Frontal cortex (tissue), 4 donors: ENCODE measurements around the gene RARB. TPM values are rescaled to one million over a fixed set of nuclear protein-coding genes. Genes with fewer than 3 reads are reported as not detected.

ENCODE experiments used
- DNase-seq, 2 donors: peaks; one replicate each; pipeline ENCODE4 v3.0.0; 2012; ENCODE audit warnings: low spot score in 2 of 2
- FAIRE-seq: peaks from 2 replicates; lab custom pipeline; 2012; peaks lifted over from hg19 to GRCh38; lab: Jason Lieb, UNC
- total RNA-seq: library from RNA; depleted of rRNA; stranded (reverse); fragments of >200 nt; gene quantifications from one replicate; pipeline ENCODE4 v1.2.3, GENCODE V29; 2014
- donor health status: control.
- donor health status: control.
- donor health status: control.

RARB gene
- total RNA-seq, 1 donor from 2014 or later, result 28.5 TPM

- FAIRE-seq, result no peak
- DNase-seq, result no peak
Observed at GRCh38 chr3:25444273-25444672, 16.2 kb downstream of the RARB start.

GRCh38 chr3:25445731-25446130, 17.7 kb downstream of the RARB start:
- DNase-seq, result no peak
- FAIRE-seq, result no peak

- FAIRE-seq (no peak), DNase-seq (no peak)
Observed at GRCh38 chr3:25447285-25447684, 19.2 kb downstream of the RARB start.

GRCh38 chr3:25447925-25448324, 19.9 kb downstream of the RARB start:
- DNase-seq (no peak), FAIRE-seq (no peak)

GRCh38 chr3:25448750-25449692, 21.0 kb downstream of the RARB start:
- no peak for FAIRE-seq
- DNase-seq, result peak in 1 of 2 donors; percentile 18

DNA sequence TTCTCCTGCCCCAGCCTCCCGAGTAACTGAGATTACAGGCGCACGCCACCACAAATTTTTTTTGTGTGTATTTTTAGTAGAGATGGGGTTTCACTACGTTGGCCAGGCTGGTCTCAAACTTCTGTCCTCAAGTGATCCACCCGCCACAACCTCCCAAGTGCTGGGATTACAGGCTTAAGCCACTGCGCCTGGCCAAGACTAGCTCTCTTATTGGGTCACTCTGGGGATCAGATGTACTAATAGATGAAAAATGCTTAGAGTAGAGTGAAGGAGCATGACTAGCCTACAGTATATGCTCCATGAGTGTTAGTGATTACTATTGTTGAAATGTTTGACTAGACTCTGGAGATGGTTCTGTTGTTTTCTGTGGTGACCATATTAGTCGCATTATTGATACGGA, 21.8 kb downstream of the RARB start:
- no peak for DNase-seq
- FAIRE-seq, result no peak

- DNase-seq, result no peak
- FAIRE-seq, result no peak
Observed at GRCh38 chr3:25452192-25452591, 24.1 kb downstream of the RARB start.

DNA sequence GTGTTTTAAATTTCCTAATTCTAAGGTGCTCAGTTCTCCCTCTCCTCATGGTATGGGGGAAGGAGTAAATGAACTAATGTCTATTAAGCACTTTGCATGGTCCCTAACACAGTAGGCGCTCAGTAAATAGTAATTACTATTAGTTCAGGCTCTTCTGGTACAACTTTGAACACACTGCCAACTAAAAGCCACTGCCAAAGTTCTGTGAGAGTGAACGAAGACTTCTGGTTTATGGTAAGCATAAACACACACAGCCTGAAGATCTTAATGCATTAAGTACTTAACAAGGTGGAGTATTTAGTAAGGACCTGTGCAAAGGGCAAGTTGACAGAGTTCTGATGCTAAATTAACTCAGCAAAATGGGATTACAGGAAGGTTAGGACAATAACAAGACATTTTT, 24.7 kb downstream of the RARB start:
- FAIRE-seq (no peak), DNase-seq (no peak)

DNA sequence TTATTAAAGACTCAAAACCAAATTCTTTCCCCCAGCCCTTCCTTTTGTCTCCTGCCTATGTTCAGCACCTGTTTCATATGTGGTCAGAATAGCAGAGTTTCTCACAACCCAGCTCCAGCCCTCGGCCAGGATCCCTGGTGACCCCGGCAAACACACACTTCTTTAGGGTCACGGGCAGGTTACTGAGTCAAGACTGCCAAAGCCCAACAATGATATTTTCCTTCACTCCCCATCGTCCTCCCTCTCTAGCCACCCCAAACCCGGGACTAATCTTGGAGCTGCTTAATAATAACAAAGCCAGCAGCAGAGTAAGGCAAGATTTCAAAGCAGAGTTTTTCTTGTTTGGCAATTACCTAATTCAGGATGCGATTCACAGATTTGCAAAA, 25.5 kb downstream of the RARB start:
- FAIRE-seq (no peak), DNase-seq (no peak)

DNA sequence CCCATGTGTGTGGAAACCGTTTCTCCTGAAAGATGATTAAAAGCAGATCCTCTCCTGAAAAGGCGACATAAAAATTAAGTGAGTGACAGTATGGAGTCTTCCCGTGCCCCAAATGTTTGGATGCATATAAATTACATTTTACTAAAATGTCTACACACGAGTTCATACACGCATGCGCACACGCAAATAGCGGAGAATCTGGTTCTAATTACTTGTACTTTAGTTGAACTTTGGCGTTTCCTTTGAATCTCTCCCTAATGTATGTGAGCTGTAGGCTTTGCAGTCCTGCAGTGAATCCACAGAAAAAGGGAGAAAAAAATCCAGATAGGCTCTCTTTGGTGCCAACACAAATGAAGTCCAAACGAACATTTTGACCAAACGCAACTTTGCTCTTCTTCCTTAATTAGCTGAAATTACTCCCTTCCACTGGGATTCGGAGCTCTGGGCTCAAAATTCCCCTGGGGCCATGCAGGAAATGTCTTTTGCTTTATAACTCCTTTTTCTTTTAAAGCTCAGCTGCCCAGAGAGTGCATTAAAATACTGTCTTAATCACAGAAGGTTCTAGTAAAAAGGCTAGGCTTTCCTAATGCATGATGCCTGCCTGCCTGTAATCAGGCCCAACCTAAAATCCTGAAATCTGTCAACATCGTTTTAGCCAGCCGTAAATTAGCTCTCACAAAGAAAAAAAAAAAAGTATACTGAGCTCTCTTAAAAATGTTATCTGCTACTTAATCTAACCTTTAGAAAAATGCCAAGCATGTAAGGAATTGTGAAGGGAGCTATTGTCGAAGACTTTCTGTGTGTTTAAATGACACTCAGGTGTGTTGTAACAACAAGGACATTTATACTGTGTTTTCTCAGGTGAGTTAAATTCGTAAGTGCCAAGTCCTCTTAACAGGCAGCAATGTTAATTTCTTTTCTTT, 26.2 kb downstream of the RARB start:
- no peak for FAIRE-seq
- DNase-seq, result no peak

GRCh38 chr3:25455441-25456132, 27.5 kb downstream of the RARB start:
- DNase-seq (no peak), FAIRE-seq (no peak)

- FAIRE-seq (no peak), DNase-seq (no peak)
Observed at GRCh38 chr3:25456723-25457670, 28.9 kb downstream of the RARB start.

DNA sequence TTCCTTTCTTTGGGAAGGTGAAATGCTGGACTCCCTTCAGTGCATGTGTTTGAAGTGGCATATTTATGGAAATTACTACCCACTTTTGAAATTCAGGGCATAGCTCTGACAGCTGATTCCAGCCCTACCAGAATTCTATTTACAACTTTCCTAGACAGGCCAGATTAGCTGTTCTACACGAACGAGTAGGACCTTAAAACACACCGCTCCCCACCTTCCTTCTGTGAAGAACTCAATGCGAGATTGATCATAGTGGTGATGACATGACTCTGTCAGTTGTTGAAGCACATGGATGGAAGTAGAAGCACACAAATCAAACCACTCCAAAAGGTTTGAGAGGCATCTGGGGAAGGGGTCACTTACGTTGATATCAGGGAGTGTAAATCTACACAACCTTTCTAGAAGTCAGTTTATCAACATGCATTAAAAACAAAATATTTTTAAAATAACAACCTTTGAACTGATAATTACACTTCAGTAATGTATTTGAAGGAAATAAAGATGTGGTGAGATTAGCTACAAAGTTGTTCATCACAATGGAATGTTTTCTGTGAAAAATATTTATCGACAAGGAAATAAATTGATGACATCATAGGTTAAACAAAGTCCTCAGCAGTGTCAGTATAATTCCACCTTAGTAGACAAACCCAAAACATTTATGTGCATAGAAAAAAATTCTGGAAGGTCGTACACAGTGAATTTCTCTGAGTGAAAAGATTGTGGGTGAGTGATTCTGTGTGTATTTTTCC, 29.8 kb downstream of the RARB start:
- FAIRE-seq (no peak), DNase-seq (no peak)

DNA sequence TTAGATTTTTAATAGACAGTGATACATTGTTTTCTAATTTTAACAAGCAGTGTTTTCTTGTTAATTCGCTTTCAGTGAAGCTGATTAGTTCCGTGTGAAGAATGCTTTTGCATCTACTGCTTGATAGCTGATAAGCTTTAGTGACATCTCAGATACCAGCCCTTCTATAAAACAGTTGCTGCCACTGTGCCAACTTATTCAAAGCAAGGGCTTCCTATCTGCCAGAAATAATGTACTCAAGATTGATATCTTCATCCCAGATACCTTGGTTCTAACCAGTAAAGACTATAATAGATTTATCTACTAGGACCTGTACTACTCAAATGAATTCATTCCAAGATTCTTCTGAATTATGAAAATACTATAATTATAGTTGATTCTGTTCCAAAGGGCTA, 30.4 kb downstream of the RARB start:
- FAIRE-seq (no peak), DNase-seq (no peak)

GRCh38 chr3:25460751-25461150, 32.7 kb downstream of the RARB start:
- DNase-seq (no peak), FAIRE-seq (no peak)

GRCh38 chr3:25461946-25462345, 33.9 kb downstream of the RARB start:
- FAIRE-seq (no peak), DNase-seq (no peak)

DNA sequence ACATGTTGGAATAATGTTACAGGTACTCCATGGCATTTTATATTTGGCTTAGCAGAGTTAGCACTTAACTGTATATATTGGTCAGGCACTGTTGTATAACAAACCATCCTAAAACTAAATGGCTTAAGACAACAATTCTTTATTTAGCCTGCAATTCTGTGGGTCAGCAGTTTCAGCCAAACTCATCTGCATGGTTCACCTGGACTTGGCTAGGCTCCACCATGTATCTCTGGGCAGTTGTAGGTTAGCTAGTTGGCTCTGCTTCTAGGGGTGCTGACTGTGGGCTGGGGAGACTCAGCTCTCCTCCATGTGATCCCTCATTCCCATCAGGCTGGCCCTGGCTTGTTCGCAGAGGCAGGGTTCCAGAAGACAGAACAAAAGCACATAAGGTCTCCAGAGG, 34.4 kb downstream of the RARB start:
- DNase-seq (no peak), FAIRE-seq (no peak)

GRCh38 chr3:25463836-25464418, 35.9 kb downstream of the RARB start:
- DNase-seq (no peak), FAIRE-seq (no peak)
